Epidermal melanocyte (primary cell): Measurements from ENCODE around the gene PSMG4.

Experiments
- DNase-seq: peaks from one replicate; pipeline ENCODE4 v3.0.0; 2011; ENCODE audit warnings: low spot score; ENCODE audit not compliant: insufficient read length

The PSMG4 gene

GRCh38 chr6:3258720-3259490 is at the start of gene PSMG4:
TSS of gene PSMG4 (plus strand) at chr6:3258947. CDS start at chr6:3259023, 76 bp downstream.
- peak; percentile 97 for DNase-seq

- DNase-seq, result peak; percentile 45
Measured at GRCh38 chr6:3209114-3210023, 49.4 kb upstream of the PSMG4 start.

- DNase-seq, result no peak
Measured at GRCh38 chr6:3210024-3210610, 48.6 kb upstream of the PSMG4 start.

GRCh38 chr6:3211681-3212080 is 47.1 kb upstream of the PSMG4 start:
- peak; percentile 51 for DNase-seq

GRCh38 chr6:3212261-3212660 is 46.5 kb upstream of the PSMG4 start:
- no peak for DNase-seq

- DNase-seq, result no peak
Measured at GRCh38 chr6:3213334-3213695, 45.4 kb upstream of the PSMG4 start.

GRCh38 chr6:3214898-3215297 is 43.8 kb upstream of the PSMG4 start:
- no peak for DNase-seq

- DNase-seq, result no peak
Measured at GRCh38 chr6:3217286-3217685, 41.5 kb upstream of the PSMG4 start.

GRCh38 chr6:3218266-3218665 is 40.5 kb upstream of the PSMG4 start:
- DNase-seq, result no peak

GRCh38 chr6:3220366-3220765 is 38.4 kb upstream of the PSMG4 start:
- DNase-seq, result no peak

- no peak for DNase-seq
Measured at GRCh38 chr6:3221578-3221977, 37.2 kb upstream of the PSMG4 start.

GRCh38 chr6:3222506-3223038 is 36.2 kb upstream of the PSMG4 start:
- no peak for DNase-seq

GRCh38 chr6:3226042-3226441 is 32.7 kb upstream of the PSMG4 start:
- no peak for DNase-seq

GRCh38 chr6:3226481-3227362 is 32.0 kb upstream of the PSMG4 start:
- DNase-seq, result no peak

- no peak for DNase-seq
Measured at GRCh38 chr6:3227363-3228045, 31.2 kb upstream of the PSMG4 start, which contains the start of gene TUBB2B. TSS of gene TUBB2B (minus strand) at chr6:3227653. CDS start at chr6:3227543, 110 bp downstream.

GRCh38 chr6:3228046-3228671 is 30.6 kb upstream of the PSMG4 start:
- DNase-seq, result no peak

GRCh38 chr6:3228771-3229565 is 29.8 kb upstream of the PSMG4 start:
- no peak for DNase-seq

GRCh38 chr6:3229566-3230178 is 29.1 kb upstream of the PSMG4 start:
- no peak for DNase-seq
